HepG2 (cell line): ENCODE data around the gene BSG. TPM values are rescaled to one million over a fixed set of nuclear protein-coding genes. Genes with fewer than 3 reads are reported as not detected.

Experiments used
- ATF7 ChIP-seq, 2 experiments: fragments of 450-650 bp in 1 of 2; sonication (generic) in 1 of 2; formaldehyde crosslinking in 1 of 2; IDR thresholded peaks; 2 replicates each; pipeline versions ENCODE4 v1.4.0 to v1.6.1; 2016 to 2020; ENCODE audit warnings: antibody characterized with exemption in 1 of 2, mild to moderate bottlenecking in 1 of 2, missing genetic modification reagents in 1 of 2
- BCL3 ChIP-seq: sonication (generic); formaldehyde crosslinking; IDR thresholded peaks from 2 replicates; pipeline ENCODE4 v1.5.1; 2020; ENCODE audit warnings: mild to moderate bottlenecking, missing genetic modification reagents, moderate library complexity
- KLF12 ChIP-seq: sonication (generic); formaldehyde crosslinking; IDR thresholded peaks from 2 replicates; pipeline ENCODE4 v1.4.0; 2020; ENCODE audit warnings: missing genetic modification reagents, borderline replicate concordance
- MBD4 ChIP-seq: IDR thresholded peaks from 2 replicates; pipeline ENCODE4 v1.6.1; 2012; ENCODE audit warnings: low read length, inconsistent platforms, borderline replicate concordance
- NBN ChIP-seq: fragments of 450-650 bp; conservative IDR thresholded peaks from 2 replicates; pipeline ENCODE4 v1.6.1; 2017
- STAT6 ChIP-seq: sonication (generic); formaldehyde crosslinking; IDR thresholded peaks from 2 replicates; pipeline ENCODE4 v1.4.0; 2020; ENCODE audit warnings: missing genetic modification reagents, mild to moderate bottlenecking, borderline replicate concordance
- TRIM24 ChIP-seq: sonication (generic); formaldehyde crosslinking; IDR thresholded peaks from 2 replicates; pipeline ENCODE4 v1.8.0; 2022; ENCODE audit warnings: mild to moderate bottlenecking, missing genetic modification reagents
- ZFY ChIP-seq: sonication (generic); formaldehyde crosslinking; IDR thresholded peaks from 2 replicates; pipeline ENCODE4 v1.4.0; 2020; ENCODE audit warnings: missing genetic modification reagents
- ZIK1 ChIP-seq: sonication (generic); formaldehyde crosslinking; IDR thresholded peaks from 2 replicates; pipeline ENCODE4 v1.5.0; 2020; ENCODE audit warnings: mild to moderate bottlenecking, low read depth, missing genetic modification reagents, borderline replicate concordance
- ZMYM2 ChIP-seq: sonication (generic); formaldehyde crosslinking; IDR thresholded peaks from 2 replicates; pipeline ENCODE4 v1.8.0; 2022; ENCODE audit warnings: mild to moderate bottlenecking, missing genetic modification reagents
- ZNF207 ChIP-seq: fragments of 450-650 bp; IDR thresholded peaks from 2 replicates; pipeline ENCODE4 v1.6.1; 2016; ENCODE audit warnings: antibody characterized with exemption, borderline replicate concordance
- ZNF350 ChIP-seq: sonication (generic); formaldehyde crosslinking; IDR thresholded peaks from 2 replicates; pipeline ENCODE4 v1.4.0; 2020; ENCODE audit warnings: mild to moderate bottlenecking, low read depth, missing genetic modification reagents, borderline replicate concordance
- ZNF761 ChIP-seq: sonication (generic); formaldehyde crosslinking; conservative IDR thresholded peaks from 2 replicates; pipeline ENCODE4 v1.4.0; 2020; ENCODE audit warnings: mild to moderate bottlenecking, missing genetic modification reagents
- polyA plus RNA-seq, 8 experiments: library from polyadenylated mRNA; depleted of rRNA in 3 of 8; stranded (reverse) in 7 of 8; unstranded in 1 of 8; fragments of >200 nt; fragmentation: Illumina TruSeq in 4 of 8; extraction: Trizol in 4 of 8; gene quantifications; 2 replicates each; pipeline versions ENCODE4 v1.2.1 to v1.2.3, GENCODE V29; 2011 to 2016; ENCODE audit warnings: low read depth in 4 of 8, missing spikeins in 1 of 8, mixed read lengths in 1 of 8; ENCODE audit not compliant: insufficient read depth in 1 of 8
- total RNA-seq, 5 experiments: library from RNA; depleted of rRNA; stranded (reverse); fragments of >200 nt; fragmentation: Illumina TruSeq; extraction: Trizol; gene quantifications; 2 replicates each; pipeline ENCODE4 v1.2.3, GENCODE V29; 2016; ENCODE audit warnings: low read depth in 1 of 5
- TF ChIP-seq, protein P1 (sequence below): IDR thresholded peaks from 2 replicates; pipeline ENCODE4 v1.6.1; 2016; ENCODE audit warnings: mild to moderate bottlenecking
- TF ChIP-seq, protein P2 (sequence below): sonication (generic); formaldehyde crosslinking; IDR thresholded peaks from 2 replicates; pipeline ENCODE4 v1.5.0; 2020; ENCODE audit warnings: missing genetic modification reagents
- TF ChIP-seq, protein P3 (sequence below): sonication (generic); formaldehyde crosslinking; IDR thresholded peaks from 2 replicates; pipeline ENCODE4 v1.4.0; 2020; ENCODE audit warnings: missing genetic modification reagents

The BSG gene
- total and polyA plus RNA-seq, 2 of the 13 experiments (the other 11 are each of a cell fraction or from before 2014, with no cell fraction given), result 309 to 754 TPM

DNA sequence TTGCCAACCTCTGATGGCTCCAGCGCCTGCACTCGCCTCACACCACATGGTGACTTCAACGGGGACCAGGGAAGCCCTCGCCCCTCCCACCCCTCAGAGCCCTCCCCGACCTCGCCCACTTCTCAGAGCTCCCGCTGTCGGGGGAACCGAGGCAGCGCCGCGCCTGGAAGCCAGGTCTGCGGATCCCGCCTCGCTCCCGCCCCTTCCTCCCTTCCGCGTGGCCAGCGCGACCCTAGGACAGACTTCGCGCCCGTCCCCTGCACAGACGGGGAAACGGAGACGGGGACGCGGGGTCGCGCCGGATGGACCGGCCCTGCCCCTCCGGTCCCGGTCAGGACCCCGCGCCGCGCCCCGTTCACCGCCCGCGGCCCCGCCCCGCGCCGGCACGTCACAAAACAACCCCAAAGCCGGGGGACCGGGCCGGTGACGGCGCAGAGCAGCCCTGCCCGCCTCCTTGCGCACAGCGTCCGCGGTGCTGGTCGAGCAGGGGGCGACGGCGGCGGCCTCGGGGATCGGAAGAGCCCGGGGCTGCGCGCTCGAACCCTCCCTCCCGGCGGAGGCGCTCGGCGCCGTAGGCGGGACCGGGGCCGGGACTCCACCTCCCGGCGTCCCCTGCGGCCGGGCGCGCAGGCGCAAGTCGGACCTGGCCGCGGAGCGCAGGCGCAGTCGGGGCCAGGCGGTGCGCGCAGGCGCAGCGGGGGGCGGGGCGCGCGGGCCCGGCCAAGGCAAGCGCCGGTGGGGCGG, 41.2 kb upstream of the BSG start (continued):
- TF ChIP-seq STAT6 (CRISPR knock-in tag), result no peak
- no peak for TF ChIP-seq ZNF207
- TF ChIP-seq, protein P1, sequence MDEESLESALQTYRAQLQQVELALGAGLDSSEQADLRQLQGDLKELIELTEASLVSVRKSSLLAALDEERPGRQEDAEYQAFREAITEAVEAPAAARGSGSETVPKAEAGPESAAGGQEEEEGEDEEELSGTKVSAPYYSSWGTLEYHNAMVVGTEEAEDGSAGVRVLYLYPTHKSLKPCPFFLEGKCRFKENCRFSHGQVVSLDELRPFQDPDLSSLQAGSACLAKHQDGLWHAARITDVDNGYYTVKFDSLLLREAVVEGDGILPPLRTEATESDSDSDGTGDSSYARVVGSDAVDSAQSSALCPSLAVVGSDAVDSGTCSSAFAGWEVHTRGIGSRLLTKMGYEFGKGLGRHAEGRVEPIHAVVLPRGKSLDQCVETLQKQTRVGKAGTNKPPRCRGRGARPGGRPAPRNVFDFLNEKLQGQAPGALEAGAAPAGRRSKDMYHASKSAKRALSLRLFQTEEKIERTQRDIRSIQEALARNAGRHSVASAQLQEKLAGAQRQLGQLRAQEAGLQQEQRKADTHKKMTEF, result peak; percentile 64; the same call in 1 of the 2 replicates
- TF ChIP-seq TRIM24 (CRISPR knock-in tag), result no peak
- no peak for TF ChIP-seq ZIK1 (CRISPR knock-in tag)
- no peak for TF ChIP-seq ZNF350 (CRISPR knock-in tag)
- TF ChIP-seq ZFY (CRISPR knock-in tag), result peak; percentile 29; the same call in 1 of the 2 replicates
- TF ChIP-seq ZNF761 (CRISPR knock-in tag), result peak; percentile 51; the same call in 1 of the 2 replicates
- no peak for TF ChIP-seq MBD4
- no peak for TF ChIP-seq ATF7 (IDR thresholded peaks at IDR 0.05)
- peak; percentile 16; the same call in 1 of the 2 replicates for TF ChIP-seq ATF7 (CRISPR knock-in tag; IDR thresholded peaks at IDR 0.05)
- TF ChIP-seq, protein P2, sequence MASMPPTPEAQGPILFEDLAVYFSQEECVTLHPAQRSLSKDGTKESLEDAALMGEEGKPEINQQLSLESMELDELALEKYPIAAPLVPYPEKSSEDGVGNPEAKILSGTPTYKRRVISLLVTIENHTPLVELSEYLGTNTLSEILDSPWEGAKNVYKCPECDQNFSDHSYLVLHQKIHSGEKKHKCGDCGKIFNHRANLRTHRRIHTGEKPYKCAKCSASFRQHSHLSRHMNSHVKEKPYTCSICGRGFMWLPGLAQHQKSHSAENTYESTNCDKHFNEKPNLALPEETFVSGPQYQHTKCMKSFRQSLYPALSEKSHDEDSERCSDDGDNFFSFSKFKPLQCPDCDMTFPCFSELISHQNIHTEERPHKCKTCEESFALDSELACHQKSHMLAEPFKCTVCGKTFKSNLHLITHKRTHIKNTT (CRISPR knock-in tag), result no peak
- TF ChIP-seq NBN, result no peak
- TF ChIP-seq KLF12 (CRISPR knock-in tag), result no peak
- TF ChIP-seq, protein P3, sequence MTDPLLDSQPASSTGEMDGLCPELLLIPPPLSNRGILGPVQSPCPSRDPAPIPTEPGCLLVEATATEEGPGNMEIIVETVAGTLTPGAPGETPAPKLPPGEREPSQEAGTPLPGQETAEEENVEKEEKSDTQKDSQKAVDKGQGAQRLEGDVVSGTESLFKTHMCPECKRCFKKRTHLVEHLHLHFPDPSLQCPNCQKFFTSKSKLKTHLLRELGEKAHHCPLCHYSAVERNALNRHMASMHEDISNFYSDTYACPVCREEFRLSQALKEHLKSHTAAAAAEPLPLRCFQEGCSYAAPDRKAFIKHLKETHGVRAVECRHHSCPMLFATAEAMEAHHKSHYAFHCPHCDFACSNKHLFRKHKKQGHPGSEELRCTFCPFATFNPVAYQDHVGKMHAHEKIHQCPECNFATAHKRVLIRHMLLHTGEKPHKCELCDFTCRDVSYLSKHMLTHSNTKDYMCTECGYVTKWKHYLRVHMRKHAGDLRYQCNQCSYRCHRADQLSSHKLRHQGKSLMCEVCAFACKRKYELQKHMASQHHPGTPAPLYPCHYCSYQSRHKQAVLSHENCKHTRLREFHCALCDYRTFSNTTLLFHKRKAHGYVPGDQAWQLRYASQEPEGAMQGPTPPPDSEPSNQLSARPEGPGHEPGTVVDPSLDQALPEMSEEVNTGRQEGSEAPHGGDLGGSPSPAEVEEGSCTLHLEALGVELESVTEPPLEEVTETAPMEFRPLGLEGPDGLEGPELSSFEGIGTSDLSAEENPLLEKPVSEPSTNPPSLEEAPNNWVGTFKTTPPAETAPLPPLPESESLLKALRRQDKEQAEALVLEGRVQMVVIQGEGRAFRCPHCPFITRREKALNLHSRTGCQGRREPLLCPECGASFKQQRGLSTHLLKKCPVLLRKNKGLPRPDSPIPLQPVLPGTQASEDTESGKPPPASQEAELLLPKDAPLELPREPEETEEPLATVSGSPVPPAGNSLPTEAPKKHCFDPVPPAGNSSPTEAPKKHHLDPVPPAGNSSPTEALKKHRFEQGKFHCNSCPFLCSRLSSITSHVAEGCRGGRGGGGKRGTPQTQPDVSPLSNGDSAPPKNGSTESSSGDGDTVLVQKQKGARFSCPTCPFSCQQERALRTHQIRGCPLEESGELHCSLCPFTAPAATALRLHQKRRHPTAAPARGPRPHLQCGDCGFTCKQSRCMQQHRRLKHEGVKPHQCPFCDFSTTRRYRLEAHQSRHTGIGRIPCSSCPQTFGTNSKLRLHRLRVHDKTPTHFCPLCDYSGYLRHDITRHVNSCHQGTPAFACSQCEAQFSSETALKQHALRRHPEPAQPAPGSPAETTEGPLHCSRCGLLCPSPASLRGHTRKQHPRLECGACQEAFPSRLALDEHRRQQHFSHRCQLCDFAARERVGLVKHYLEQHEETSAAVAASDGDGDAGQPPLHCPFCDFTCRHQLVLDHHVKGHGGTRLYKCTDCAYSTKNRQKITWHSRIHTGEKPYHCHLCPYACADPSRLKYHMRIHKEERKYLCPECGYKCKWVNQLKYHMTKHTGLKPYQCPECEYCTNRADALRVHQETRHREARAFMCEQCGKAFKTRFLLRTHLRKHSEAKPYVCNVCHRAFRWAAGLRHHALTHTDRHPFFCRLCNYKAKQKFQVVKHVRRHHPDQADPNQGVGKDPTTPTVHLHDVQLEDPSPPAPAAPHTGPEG (CRISPR knock-in tag), result no peak
- TF ChIP-seq ZMYM2 (CRISPR knock-in tag), result no peak
- no peak for TF ChIP-seq BCL3
